Gastroesophageal sphincter (tissue), 3 donors: ENCODE data around the gene RPTOR.

Experiments
- EP300 ChIP-seq: sonication (generic); formaldehyde crosslinking; IDR thresholded peaks from one replicate; pipeline ENCODE4 v1.6.1; 2017; ENCODE audit warnings: antibody characterized with exemption, mild to moderate bottlenecking
- POLR2A ChIP-seq, 2 donors: fragments of 450-650 bp; IDR thresholded peaks; one replicate each; pipeline ENCODE4 v1.6.1; 2017; ENCODE audit warnings: antibody characterized with exemption in 2 of 2, mild to moderate bottlenecking in 2 of 2, moderate library complexity in 1 of 2
- POLR2AphosphoS5 ChIP-seq: sonication (generic); formaldehyde crosslinking; IDR thresholded peaks from one replicate; pipeline ENCODE4 v1.6.1; 2017; ENCODE audit warnings: antibody characterized with exemption
- TF ChIP-seq, protein P1 (sequence below), 4 experiments: fragments of 200-600 bp in 2 of 4; fragments of 450-650 bp in 2 of 4; sonication (generic) in 1 of 4; IDR thresholded peaks; one replicate each; pipeline ENCODE4 v1.5.1; 2017 to 2019; ENCODE audit warnings: antibody characterized with exemption in 4 of 4, mild to moderate bottlenecking in 2 of 4, moderate library complexity in 2 of 4

DNA sequence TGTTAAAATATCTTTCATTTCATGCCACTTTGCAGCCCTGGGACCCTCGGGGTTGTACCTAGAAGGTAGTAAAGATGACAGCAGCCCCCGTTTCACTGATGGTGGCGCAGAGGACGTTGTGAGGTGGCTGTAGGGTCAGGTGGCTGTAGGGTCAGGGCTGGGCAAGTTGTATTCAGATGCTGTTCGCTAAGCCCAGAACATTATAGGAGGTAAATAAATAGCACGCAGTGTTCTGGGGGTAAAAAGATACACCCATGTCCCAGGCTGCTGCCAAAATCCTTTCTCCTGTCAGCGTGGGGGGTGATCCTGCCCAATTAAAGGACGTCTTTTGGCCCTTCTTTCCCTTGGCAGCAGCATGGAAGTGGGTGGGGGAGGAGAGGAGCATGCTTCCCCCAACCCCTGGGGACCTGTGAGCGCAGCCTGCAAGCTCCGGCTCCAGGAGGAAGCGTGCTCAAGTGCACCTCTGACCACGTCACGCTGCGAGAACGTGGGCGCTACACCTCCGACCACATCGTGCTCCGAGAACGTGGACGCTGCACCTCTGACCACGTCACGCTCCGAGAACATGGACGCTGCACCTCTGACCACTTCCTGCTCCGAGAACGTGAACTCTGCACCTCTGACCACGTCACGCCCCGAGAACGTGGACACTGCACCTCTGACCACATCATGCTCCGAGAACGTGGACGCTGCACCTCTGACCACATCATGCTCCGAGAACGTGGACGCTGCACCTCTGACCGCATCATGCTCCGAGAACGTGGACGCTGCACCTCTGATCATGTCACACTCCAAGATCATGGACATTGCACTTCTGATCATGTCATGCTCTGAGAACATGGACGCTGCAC is 182.1 kb downstream of the RPTOR start:
- TF ChIP-seq POLR2A (IDR thresholded peaks at IDR 0.05) (no peak), POLR2AphosphoS5 (no peak), EP300 (no peak)
- TF ChIP-seq, protein P1, sequence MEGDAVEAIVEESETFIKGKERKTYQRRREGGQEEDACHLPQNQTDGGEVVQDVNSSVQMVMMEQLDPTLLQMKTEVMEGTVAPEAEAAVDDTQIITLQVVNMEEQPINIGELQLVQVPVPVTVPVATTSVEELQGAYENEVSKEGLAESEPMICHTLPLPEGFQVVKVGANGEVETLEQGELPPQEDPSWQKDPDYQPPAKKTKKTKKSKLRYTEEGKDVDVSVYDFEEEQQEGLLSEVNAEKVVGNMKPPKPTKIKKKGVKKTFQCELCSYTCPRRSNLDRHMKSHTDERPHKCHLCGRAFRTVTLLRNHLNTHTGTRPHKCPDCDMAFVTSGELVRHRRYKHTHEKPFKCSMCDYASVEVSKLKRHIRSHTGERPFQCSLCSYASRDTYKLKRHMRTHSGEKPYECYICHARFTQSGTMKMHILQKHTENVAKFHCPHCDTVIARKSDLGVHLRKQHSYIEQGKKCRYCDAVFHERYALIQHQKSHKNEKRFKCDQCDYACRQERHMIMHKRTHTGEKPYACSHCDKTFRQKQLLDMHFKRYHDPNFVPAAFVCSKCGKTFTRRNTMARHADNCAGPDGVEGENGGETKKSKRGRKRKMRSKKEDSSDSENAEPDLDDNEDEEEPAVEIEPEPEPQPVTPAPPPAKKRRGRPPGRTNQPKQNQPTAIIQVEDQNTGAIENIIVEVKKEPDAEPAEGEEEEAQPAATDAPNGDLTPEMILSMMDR (IDR thresholded peaks at IDR 0.05) = no peak
